Prostate gland (tissue), 2 donors: Measurements from ENCODE around the gene HOXA13.

Experiments
- CTCF ChIP-seq, 4 experiments: fragments of 200-600 bp in 2 of 4; fragments of 450-650 bp in 2 of 4; sonication (generic) in 2 of 4; IDR thresholded peaks; 1 replicate in 3 of 4; 2 replicates in 1 of 4; pipeline ENCODE4 v1.5.1; 2016 to 2019; ENCODE audit warnings: antibody characterized with exemption in 4 of 4, mild to moderate bottlenecking in 2 of 4, moderate library complexity in 2 of 4
- POLR2A ChIP-seq: fragments of 450-650 bp; IDR thresholded peaks from one replicate; pipeline ENCODE4 v1.6.1; 2016; ENCODE audit warnings: antibody characterized with exemption, mild to moderate bottlenecking

- TF ChIP-seq POLR2A (no peak), CTCF (IDR thresholded peaks at IDR 0.05) (no peak)
These were observed 6.4 kb downstream of the HOXA13 start for GRCh38 chr7:27193335-27194001.
